Fibroblast of lung (primary cell): ENCODE results near the gene SUV39H2. TPM values are rescaled to one million over a fixed set of nuclear protein-coding genes. Genes with fewer than 3 reads are reported as not detected.

Experiments used
- DNase-seq, 2 donors: peaks; one replicate each; pipeline versions ENCODE4 v3.0.0 to v3.0.0-alpha.2; 2010; ENCODE audit warnings: low read depth in 2 of 2
- H2AFZ ChIP-seq: 2 replicates; pipeline ENCODE4 v1.5.1; 2012; ENCODE audit warnings: low read length, control low read depth, inconsistent platforms
- H3K27ac ChIP-seq: 2 replicates; pipeline ENCODE4 v1.5.1; 2011; ENCODE audit warnings: low read length, control low read depth; ENCODE audit not compliant: insufficient read depth
- H3K27me3 ChIP-seq: 2 replicates; pipeline ENCODE4 v1.5.1; 2011; ENCODE audit warnings: mild to moderate bottlenecking, low read length; ENCODE audit not compliant: control insufficient read depth, insufficient read depth
- H3K36me3 ChIP-seq: 2 replicates; pipeline ENCODE4 v1.5.1; 2011; ENCODE audit warnings: low read length; ENCODE audit not compliant: control insufficient read depth, insufficient read depth
- H3K4me1 ChIP-seq: 2 replicates; pipeline ENCODE4 v1.5.1; 2011; ENCODE audit warnings: low read length; ENCODE audit not compliant: control insufficient read depth, insufficient read depth; ENCODE audit errors: extremely low read depth
- H3K4me2 ChIP-seq: 2 replicates; pipeline ENCODE4 v1.5.1; 2011; ENCODE audit warnings: low read length, control low read depth; ENCODE audit not compliant: insufficient read depth; ENCODE audit errors: extremely low read depth
- H3K4me3 ChIP-seq, 4 experiments: fragments of 200-600 bp in 1 of 4; sonication (generic) in 1 of 4; replicated peaks in 1 of 4; 2 replicates each; pipeline ENCODE4 v1.5.1; 2011 to 2016; ENCODE audit warnings: low read length in 4 of 4, low read depth in 3 of 4, mild to moderate bottlenecking in 3 of 4, control low read depth in 2 of 4, inconsistent platforms in 1 of 4, mixed read lengths in 1 of 4; ENCODE audit not compliant: insufficient read depth in 1 of 4; ENCODE audit errors: control extremely low read depth in 1 of 4
- H3K79me2 ChIP-seq: 2 replicates; pipeline ENCODE4 v1.5.1; 2012; ENCODE audit warnings: mild to moderate bottlenecking, low read length, inconsistent platforms; ENCODE audit not compliant: control insufficient read depth, insufficient read depth
- H3K9ac ChIP-seq: 2 replicates; pipeline ENCODE4 v1.5.1; 2011; ENCODE audit warnings: mild to moderate bottlenecking, low read length, control low read depth; ENCODE audit not compliant: insufficient read depth
- H3K9me3 ChIP-seq: 2 replicates; pipeline ENCODE4 v1.5.1; 2012; ENCODE audit warnings: low read depth, low read length; ENCODE audit not compliant: control insufficient read depth, insufficient read depth
- H4K20me1 ChIP-seq: 2 replicates; pipeline ENCODE4 v1.5.1; 2011; ENCODE audit warnings: low read length; ENCODE audit not compliant: control insufficient read depth, insufficient read depth; ENCODE audit errors: extremely low read depth
- CTCF ChIP-seq, 2 donors: IDR thresholded peaks in 1 of 2; conservative IDR thresholded peaks in 1 of 2; 1 replicate in 1 of 2; 2 replicates in 1 of 2; pipeline ENCODE4 v1.5.1; 2011 to 2012; ENCODE audit warnings: low read length in 2 of 2, control low read depth in 1 of 2, inconsistent platforms in 1 of 2, low read depth in 1 of 2, mild to moderate bottlenecking in 1 of 2
- EZH2 ChIP-seq: IDR thresholded peaks from 2 replicates; pipeline ENCODE4 v1.5.1; 2012; ENCODE audit warnings: low read length, control low read depth, mild to moderate bottlenecking; ENCODE audit errors: missing control alignments
- polyA plus RNA-seq, 2 donors: library from polyadenylated mRNA; depleted of rRNA in 1 of 2; stranded (reverse) in 1 of 2; unstranded in 1 of 2; fragments of >200 nt; gene quantifications; 2 replicates each; pipeline ENCODE4 v1.2.1, GENCODE V29; 2011 to 2012; ENCODE audit warnings: missing spikeins in 1 of 2
- total RNA-seq: library from RNA; depleted of rRNA; stranded (reverse); fragments of >200 nt; gene quantifications from 2 replicates; pipeline ENCODE4 v1.2.1, GENCODE V29; 2014

Gene SUV39H2
- total and polyA plus RNA-seq, 2 donors (not counting 1 experiment from before 2014, with no cell fraction given): 8.1 to 9.9 TPM

- Histone ChIP-seq H4K20me1 (no peaks in the 10 kb centered on the region), H3K9ac (no peak overlapping the region), H3K27me3 (no peaks in the 10 kb centered on the region), H2AFZ (no peak overlapping the region), H3K27ac (no peak overlapping the region), H3K4me1 (no peaks in the 10 kb centered on the region), H3K4me2 (no peak overlapping the region), H3K79me2 (no peaks in the 10 kb centered on the region), H3K9me3 (no peaks in the 10 kb centered on the region), H3K36me3 (peaks cover 12% of the 10 kb centered on the region), H3K4me3 (no peak overlapping the region)
- TF ChIP-seq EZH2: no peak
- no peak for TF ChIP-seq CTCF (conservative IDR thresholded peaks at IDR 0.05 in 1 of 2, IDR thresholded peaks at IDR 0.05 in 1 of 2; ENCODE audit: low read depth in 1 of 2, low read length in 2 of 2)
- no peak for DNase-seq
Observed at GRCh38 chr10:14926061-14926470, 47.4 kb downstream of the SUV39H2 start.

GRCh38 chr10:14926722-14927416 lies 48.2 kb downstream of the SUV39H2 start:
- Histone ChIP-seq H3K36me3 (peaks cover 11% of the 10 kb centered on the region), H3K4me2 (no peak overlapping the region), H3K9ac (no peak overlapping the region), H3K27ac (no peak overlapping the region), H3K79me2 (no peaks in the 10 kb centered on the region), H4K20me1 (no peaks in the 10 kb centered on the region), H3K27me3 (no peaks in the 10 kb centered on the region), H3K4me3 (no peak overlapping the region), H3K9me3 (no peaks in the 10 kb centered on the region), H3K4me1 (no peaks in the 10 kb centered on the region), H2AFZ (no peak overlapping the region)
- TF ChIP-seq CTCF (conservative IDR thresholded peaks at IDR 0.05 in 1 of 2, IDR thresholded peaks at IDR 0.05 in 1 of 2; ENCODE audit: low read depth in 1 of 2, low read length in 2 of 2) (no peak), EZH2 (no peak)
- DNase-seq: no peak

GRCh38 chr10:14930610-14931009 lies 51.9 kb downstream of the SUV39H2 start:
- Histone ChIP-seq H3K79me2 (no peaks in the 10 kb centered on the region), H3K4me2 (no peak overlapping the region), H3K4me1 (no peaks in the 10 kb centered on the region), H3K9ac (no peak overlapping the region), H3K9me3 (no peaks in the 10 kb centered on the region), H3K27ac (no peak overlapping the region), H3K36me3 (peaks cover 6% of the 10 kb centered on the region), H4K20me1 (no peaks in the 10 kb centered on the region), H3K27me3 (no peaks in the 10 kb centered on the region), H3K4me3 (no peak overlapping the region), H2AFZ (no peak overlapping the region)
- DNase-seq: no peak
- TF ChIP-seq EZH2: no peak
- no peak for TF ChIP-seq CTCF (conservative IDR thresholded peaks at IDR 0.05 in 1 of 2, IDR thresholded peaks at IDR 0.05 in 1 of 2; ENCODE audit: low read depth in 1 of 2, low read length in 2 of 2)
